GM08714 (cell line): ENCODE results near the gene MUC15.
"Not testable (repeated sequence)": the region's sequence is repeated elsewhere in the genome, so short reads cannot be mapped to it uniquely, and the experiment has no call there.

Experiments
- H3K4me3 ChIP-seq: fragments of 200-500 bp; sonication (Bioruptor generic); 2 replicates; pipeline ENCODE4 v1.5.1; 2014; ENCODE audit warnings: mild to moderate bottlenecking, low read length, inconsistent platforms
- ZNF274 ChIP-seq: IDR thresholded peaks from 2 replicates; pipeline ENCODE4 v1.6.1; 2012; ENCODE audit warnings: mild to moderate bottlenecking, low read depth, low read length

MUC15 gene

GRCh38 chr11:26571861-26572654, at the start of gene MUC15:
Gene MUC15, minus strand, starts transcription at chr11:26572263. Its CDS starts 5,169 bp downstream, at chr11:26567094.
- no peak for TF ChIP-seq ZNF274
- H3K4me3 ChIP-seq, result no peak within 1 kb of the TSS

GRCh38 chr11:26621132-26621531, 49.1 kb upstream of the MUC15 start:
- no peak overlapping the region for H3K4me3 ChIP-seq
- TF ChIP-seq ZNF274, result no peak

GRCh38 chr11:26620282-26621045, 48.4 kb upstream of the MUC15 start:
- TF ChIP-seq ZNF274, result no peak

GRCh38 chr11:26618441-26618840, 46.4 kb upstream of the MUC15 start:
- H3K4me3 ChIP-seq, result no peak overlapping the region

More at GRCh38 chr11:26620282-26621045, 48.4 kb upstream of the MUC15 start:
- H3K4me3 ChIP-seq, result no peak overlapping the region

GRCh38 chr11:26613759-26614158, 41.7 kb upstream of the MUC15 start:
- no peak overlapping the region for H3K4me3 ChIP-seq
- TF ChIP-seq ZNF274, result no peak

More at GRCh38 chr11:26618441-26618840, 46.4 kb upstream of the MUC15 start:
- TF ChIP-seq ZNF274, result no peak

- TF ChIP-seq ZNF274, result no peak
- no peak overlapping the region for H3K4me3 ChIP-seq
These were observed 36.6 kb upstream of the MUC15 start for GRCh38 chr11:26608507-26609146.

GRCh38 chr11:26607725-26608506, 35.9 kb upstream of the MUC15 start:
- H3K4me3 ChIP-seq, result no peak overlapping the region
- no peak for TF ChIP-seq ZNF274

- H3K4me3 ChIP-seq, result no peak overlapping the region
- no peak for TF ChIP-seq ZNF274
These were observed 27.9 kb upstream of the MUC15 start for GRCh38 chr11:26599876-26600434.

GRCh38 chr11:26599425-26599824, 27.4 kb upstream of the MUC15 start:
- H3K4me3 ChIP-seq, result no peak overlapping the region
- TF ChIP-seq ZNF274, result no peak

GRCh38 chr11:26597899-26598298, 25.8 kb upstream of the MUC15 start:
- no peak for TF ChIP-seq ZNF274
- no peak overlapping the region for H3K4me3 ChIP-seq

GRCh38 chr11:26597049-26597689, 25.1 kb upstream of the MUC15 start:
- not testable (repeated sequence) for H3K4me3 ChIP-seq

GRCh38 chr11:26595207-26595865, 23.3 kb upstream of the MUC15 start:
- H3K4me3 ChIP-seq, result not testable (repeated sequence)

GRCh38 chr11:26593691-26594090, 21.6 kb upstream of the MUC15 start:
- no peak overlapping the region for H3K4me3 ChIP-seq
- TF ChIP-seq ZNF274, result no peak
